ENCODE measurements around the gene MAP2K7.
"Not testable (repeated sequence)": the region's sequence is repeated elsewhere in the genome, so short reads cannot be mapped to it uniquely, and the experiment has no call there.

MAP2K7 gene

GRCh38 chr19:7887408-7888144, 16.1 kb upstream of the MAP2K7 start:
- Histone ChIP-seq H3K27ac (no peak overlapping the region), H3K27me3 (peaks cover 0 to 36% of the 10 kb centered on the region in 2 donors), H3K4me1 (peaks cover 0 to 10% (median 2%) of the 10 kb centered on the region in 4 donors), H3K9me3 (no peaks in the 10 kb centered on the region), H3K4me3 (no peak overlapping the region), H3K36me3 (no peaks in the 10 kb centered on the region)
- TF ChIP-seq CTCF (IDR thresholded peaks at IDR 0.05) = no peak
- intact Hi-C loops (cut with DNase I; ENCODE audit: low total_unique reads) = no loop called here
- no peak for DNase-seq

DNA sequence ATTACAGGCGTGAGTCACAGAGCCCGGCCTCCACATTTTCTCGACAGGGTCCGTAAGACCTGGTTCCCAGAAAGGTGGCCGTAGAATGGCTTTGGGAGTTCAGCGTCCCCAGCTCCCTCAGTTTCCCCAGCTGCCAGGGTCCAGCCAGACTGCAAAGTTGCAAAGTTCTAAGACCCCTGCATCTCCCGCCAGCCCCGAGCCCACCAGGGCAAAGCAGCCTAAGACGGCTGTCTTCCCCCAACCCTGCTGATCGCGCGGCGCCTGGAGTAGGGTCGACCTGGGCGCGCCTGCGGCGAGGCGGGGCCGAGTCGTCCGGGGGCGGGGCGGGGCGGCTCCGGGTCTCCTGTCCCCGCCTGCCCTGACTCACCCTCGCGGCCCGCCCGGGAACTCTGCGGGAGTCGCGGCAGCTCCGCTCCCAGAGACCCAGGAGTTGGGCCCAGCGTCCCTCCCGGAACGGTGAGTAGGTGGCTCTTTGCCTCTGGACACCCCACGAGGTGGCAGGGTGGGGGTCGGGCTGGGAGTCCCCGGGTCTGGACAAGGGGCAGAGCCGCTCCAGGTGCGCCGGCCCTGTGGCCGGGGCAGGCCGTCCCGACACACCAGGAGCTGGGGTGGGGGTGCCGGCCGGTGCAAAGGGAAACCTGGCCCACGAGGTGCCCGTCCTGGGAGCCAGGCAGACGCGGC, 15.4 kb upstream of the MAP2K7 start, which contains the start of gene LRRC8E:
Gene LRRC8E, plus strand, starts transcription at position 366 of the 681 bp plus-strand sequence. CDS start 7,094 bp downstream, outside the sequence.
- H3K4me3 ChIP-seq = no peak within 1 kb of the TSS
- H3K4me1 ChIP-seq = peaks cover 0 to 10% (median 2%) of the 10 kb centered on the region in 4 donors
- no peaks in the 10 kb centered on the region for H3K9me3 ChIP-seq
- H3K27me3 ChIP-seq = peaks cover 0 to 43% of the 10 kb centered on the region in 2 donors
- DNase-seq = no peak
- no peak within 1 kb of the TSS for H3K27ac ChIP-seq
- H3K36me3 ChIP-seq = no peaks in the 10 kb centered on the region
- no peak for TF ChIP-seq CTCF (IDR thresholded peaks at IDR 0.05)
- intact Hi-C loops (cut with DNase I; ENCODE audit: low total_unique reads) = no loop called here

- H3K27me3 ChIP-seq = peaks cover 0 to 49% of the 10 kb centered on the region in 2 donors
- H3K9me3 ChIP-seq = no peaks in the 10 kb centered on the region
- TF ChIP-seq CTCF (IDR thresholded peaks at IDR 0.05) = no peak
- no peak for DNase-seq
- H3K27ac ChIP-seq = no peak overlapping the region
- intact Hi-C loops (cut with DNase I; ENCODE audit: low total_unique reads) = no loop called here
- no peaks in the 10 kb centered on the region for H3K36me3 ChIP-seq
- peaks cover 0 to 10% (median 2%) of the 10 kb centered on the region in 4 donors for H3K4me1 ChIP-seq
- H3K4me3 ChIP-seq = no peak overlapping the region
Measured at GRCh38 chr19:7888826-7889217, 14.9 kb upstream of the MAP2K7 start.

DNA sequence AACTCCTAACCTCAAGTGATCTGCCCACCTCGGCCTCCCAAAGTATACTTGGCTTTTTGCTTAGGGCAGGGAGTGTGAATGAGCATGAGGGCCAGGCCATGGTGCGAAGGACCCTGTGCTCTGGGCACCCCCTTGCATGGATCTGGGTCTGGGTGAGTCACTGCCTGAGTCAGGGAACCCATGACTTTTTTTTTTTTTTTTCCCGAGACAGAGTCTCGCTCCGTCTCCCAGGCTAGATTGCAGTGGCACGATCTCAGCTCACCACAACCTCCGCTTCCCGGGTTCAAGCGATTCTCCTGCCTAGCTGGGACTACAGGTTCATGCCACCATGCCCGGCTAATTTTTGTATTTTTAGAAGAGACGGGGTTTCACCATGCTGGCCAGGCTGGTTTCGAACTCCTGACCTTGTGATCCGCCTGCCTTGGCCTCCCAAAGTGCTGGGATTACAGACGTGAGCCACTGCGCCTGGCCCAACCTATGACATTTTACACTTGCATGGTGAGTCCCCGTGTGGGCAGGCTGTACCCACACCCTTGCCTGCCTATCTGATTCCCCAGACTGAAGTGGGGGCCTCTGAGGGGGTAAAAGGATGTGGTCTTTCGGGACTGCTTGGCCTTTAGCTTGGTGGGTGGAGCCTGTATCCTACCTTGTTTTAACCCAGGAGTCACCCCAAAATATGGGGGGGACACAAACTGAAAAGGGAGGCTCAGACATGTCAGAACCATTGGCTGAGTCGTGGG, 10.1 kb upstream of the MAP2K7 start:
- H3K4me3 ChIP-seq; H3K4me1 ChIP-seq; H3K27ac ChIP-seq; intact Hi-C loops (cut with DNase I; ENCODE audit: low total_unique reads); H3K9me3 ChIP-seq; H3K36me3 ChIP-seq; DNase-seq: not testable (repeated sequence)
- peaks cover 0 to 57% of the 10 kb centered on the region in 2 donors for H3K27me3 ChIP-seq

- TF ChIP-seq CTCF (IDR thresholded peaks at IDR 0.05) = no peak
- Histone ChIP-seq H3K9me3 (no peaks in the 10 kb centered on the region), H3K27ac (no peak overlapping the region), H3K4me3 (no peak overlapping the region), H3K4me1 (no peaks in the 10 kb centered on the region), H3K27me3 (peaks cover 0 to 49% of the 10 kb centered on the region in 2 donors), H3K36me3 (no peaks in the 10 kb centered on the region)
- intact Hi-C loops (cut with DNase I; ENCODE audit: low total_unique reads) = no loop called here
- no peak for DNase-seq
Measured at GRCh38 chr19:7894612-7895309, 8.9 kb upstream of the MAP2K7 start.

All from tibial artery (tissue), 4 donors.